Thyroid gland (tissue), 4 donors: Measurements from ENCODE around the gene SIGLEC1. TPM values are rescaled to one million over a fixed set of nuclear protein-coding genes. Genes with fewer than 3 reads are reported as not detected.

Source experiments
- DNase-seq, 2 donors: peaks; one replicate each; pipeline ENCODE4 v3.0.0-alpha.2; 2019
- H3K27ac ChIP-seq, 3 donors: fragments of 200-600 bp; sonication (generic); 1 replicate in 2 of 3; 2 replicates in 1 of 3; pipeline ENCODE4 v1.5.1; 2016 to 2019; ENCODE audit warnings: mild to moderate bottlenecking in 1 of 3, moderate library complexity in 1 of 3
- H3K27me3 ChIP-seq: fragments of 200-600 bp; sonication (generic); one replicate; pipeline ENCODE4 v1.5.1; 2019
- H3K36me3 ChIP-seq, 2 donors: fragments of 200-600 bp; sonication (generic); one replicate each; pipeline ENCODE4 v1.5.1; 2016 to 2019
- H3K4me1 ChIP-seq, 2 donors: fragments of 200-600 bp; sonication (generic); one replicate each; pipeline ENCODE4 v1.5.1; 2017 to 2019
- H3K4me3 ChIP-seq, 3 donors: fragments of 200-600 bp; sonication (generic); replicated peaks in 1 of 3; 1 replicate in 2 of 3; 2 replicates in 1 of 3; pipeline ENCODE4 v1.5.1; 2016; ENCODE audit warnings: mild to moderate bottlenecking in 1 of 3
- H3K9me3 ChIP-seq: fragments of 200-600 bp; sonication (generic); one replicate; pipeline ENCODE4 v1.5.1; 2017
- POLR2A ChIP-seq, 2 donors: fragments of 450-650 bp; IDR thresholded peaks; one replicate each; pipeline ENCODE4 v1.6.1; 2017; ENCODE audit warnings: antibody characterized with exemption in 2 of 2, mild to moderate bottlenecking in 2 of 2, moderate library complexity in 1 of 2
- WGBS, 2 donors: methylation state at CpG; one replicate each; pipeline ENCODE4 v1.1.5; 2017; 5-methylcytosine and 5-hydroxymethylcytosine counted together
- intact Hi-C: fragments of 100-400 bp; cut with DNase I; formaldehyde crosslinking; loops from one replicate; pipeline ENCODE4 v1.15.1; 2023
- total RNA-seq, 4 donors: library from RNA; depleted of rRNA; stranded (reverse); fragments of >200 nt; gene quantifications; one replicate each; pipeline ENCODE4 v1.2.3, GENCODE V29; 2016
- TF ChIP-seq, protein P1 (sequence below), 6 experiments: fragments of 200-600 bp in 3 of 6; fragments of 450-650 bp in 3 of 6; sonication (generic) in 3 of 6; IDR thresholded peaks; one replicate each; pipeline ENCODE4 v1.5.1; 2016 to 2019; ENCODE audit warnings: antibody characterized with exemption in 6 of 6, mild to moderate bottlenecking in 2 of 6, inconsistent platforms in 1 of 6, moderate library complexity in 1 of 6

The SIGLEC1 gene
- total RNA-seq, 4 donors from 2014 or later: 2.6 to 9.1 (median 5.0) TPM

DNA sequence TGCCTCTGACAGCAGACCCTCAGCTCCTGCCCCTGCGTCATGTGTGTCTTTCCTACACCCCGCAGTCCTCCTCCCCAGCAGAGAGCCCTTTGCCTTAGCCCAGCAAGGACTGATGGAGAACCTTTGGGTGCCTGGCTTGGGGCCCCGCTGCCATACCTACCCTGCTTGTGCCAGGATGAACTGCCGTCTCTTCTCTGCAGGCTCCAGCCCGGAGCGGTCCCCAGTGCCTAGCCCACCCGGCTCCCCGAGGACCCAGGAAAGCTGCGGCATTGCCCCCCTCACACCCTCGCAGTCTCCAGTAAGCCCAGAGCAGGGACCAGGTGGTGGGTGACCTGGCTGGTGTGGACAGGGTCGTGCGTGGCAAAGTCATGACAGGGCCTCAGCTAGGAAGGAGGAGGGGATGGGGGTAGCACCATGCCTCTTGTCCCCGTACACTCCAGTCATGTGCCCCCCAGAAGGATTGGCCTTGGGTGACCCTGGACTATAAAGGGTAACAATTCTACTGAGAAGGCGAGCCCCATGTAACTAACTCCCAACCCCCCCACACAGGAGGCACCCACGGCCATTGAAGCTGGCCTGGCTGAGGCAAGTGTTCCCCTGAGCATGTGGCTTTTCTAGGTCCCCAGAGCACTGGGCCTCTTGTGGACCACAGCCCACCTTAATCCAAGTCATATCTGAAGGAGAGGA, 28.4 kb upstream of the SIGLEC1 start:
- no peaks in the 10 kb centered on the region for H3K9me3 ChIP-seq
- H3K27me3 ChIP-seq: no peaks in the 10 kb centered on the region
- H3K4me3 ChIP-seq: no peak overlapping the region
- peak overlapping the region in 1 of 3 donors; percentile 53 for H3K27ac ChIP-seq
- no peaks in the 10 kb centered on the region for H3K36me3 ChIP-seq
- no peak for TF ChIP-seq POLR2A (IDR thresholded peaks at IDR 0.05)
- TF ChIP-seq, protein P1, sequence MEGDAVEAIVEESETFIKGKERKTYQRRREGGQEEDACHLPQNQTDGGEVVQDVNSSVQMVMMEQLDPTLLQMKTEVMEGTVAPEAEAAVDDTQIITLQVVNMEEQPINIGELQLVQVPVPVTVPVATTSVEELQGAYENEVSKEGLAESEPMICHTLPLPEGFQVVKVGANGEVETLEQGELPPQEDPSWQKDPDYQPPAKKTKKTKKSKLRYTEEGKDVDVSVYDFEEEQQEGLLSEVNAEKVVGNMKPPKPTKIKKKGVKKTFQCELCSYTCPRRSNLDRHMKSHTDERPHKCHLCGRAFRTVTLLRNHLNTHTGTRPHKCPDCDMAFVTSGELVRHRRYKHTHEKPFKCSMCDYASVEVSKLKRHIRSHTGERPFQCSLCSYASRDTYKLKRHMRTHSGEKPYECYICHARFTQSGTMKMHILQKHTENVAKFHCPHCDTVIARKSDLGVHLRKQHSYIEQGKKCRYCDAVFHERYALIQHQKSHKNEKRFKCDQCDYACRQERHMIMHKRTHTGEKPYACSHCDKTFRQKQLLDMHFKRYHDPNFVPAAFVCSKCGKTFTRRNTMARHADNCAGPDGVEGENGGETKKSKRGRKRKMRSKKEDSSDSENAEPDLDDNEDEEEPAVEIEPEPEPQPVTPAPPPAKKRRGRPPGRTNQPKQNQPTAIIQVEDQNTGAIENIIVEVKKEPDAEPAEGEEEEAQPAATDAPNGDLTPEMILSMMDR (IDR thresholded peaks at IDR 0.05): no peak
- peaks cover 3 to 24% of the 10 kb centered on the region in 2 donors for H3K4me1 ChIP-seq
- intact Hi-C loops: no loop called here
- no peak for DNase-seq
- WGBS, 2 donors: 91 to 92% methylated on average over 15 of the region's 15 CpGs

DNA sequence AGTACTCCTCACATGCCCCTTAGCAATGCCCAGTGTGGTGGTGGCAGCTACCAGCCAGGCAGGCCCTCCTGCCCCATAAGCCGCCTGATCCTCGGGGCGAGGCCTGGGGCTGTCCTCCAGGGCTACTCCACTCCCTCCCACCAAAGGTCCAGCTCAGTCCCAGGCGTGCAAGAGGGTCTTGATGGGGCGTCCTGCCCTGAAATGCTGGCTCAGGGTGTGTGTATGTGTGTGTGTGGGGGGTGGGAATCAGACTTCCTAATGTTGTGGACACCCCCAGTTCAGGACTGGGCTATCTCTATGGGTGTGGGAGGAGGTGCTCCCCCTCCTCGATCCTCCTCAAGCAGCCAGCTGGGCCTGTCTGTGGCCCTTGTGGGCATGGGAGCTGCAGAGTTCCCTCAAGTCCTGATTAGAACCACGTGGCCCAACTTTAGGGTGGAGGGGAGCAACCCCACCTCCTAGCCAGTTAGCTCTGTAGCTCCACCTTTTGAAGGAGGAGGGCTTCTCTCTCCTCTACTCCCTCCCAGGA, 27.6 kb upstream of the SIGLEC1 start:
- peaks cover 3 to 19% of the 10 kb centered on the region in 2 donors for H3K4me1 ChIP-seq
- 89 to 90% methylated on average over 3 to 6 of the region's 7 CpGs for WGBS, 2 donors
- intact Hi-C loops: no loop called here
- H3K36me3 ChIP-seq: no peaks in the 10 kb centered on the region
- no peaks in the 10 kb centered on the region for H3K9me3 ChIP-seq
- no peaks in the 10 kb centered on the region for H3K27me3 ChIP-seq
- H3K27ac ChIP-seq: peak overlapping the region in 1 of 3 donors; percentile 53
- DNase-seq: no peak
- TF ChIP-seq, protein P1 (IDR thresholded peaks at IDR 0.05): no peak
- TF ChIP-seq POLR2A (IDR thresholded peaks at IDR 0.05): no peak
- H3K4me3 ChIP-seq: no peak overlapping the region

- Histone ChIP-seq H3K4me1 (peaks cover 0 to 22% of the 10 kb centered on the region in 2 donors), H3K27ac (peak overlapping the region in 1 of 3 donors; percentile 53)
Observed at GRCh38 chr20:3739054-3739925, 26.9 kb upstream of the SIGLEC1 start.

DNA sequence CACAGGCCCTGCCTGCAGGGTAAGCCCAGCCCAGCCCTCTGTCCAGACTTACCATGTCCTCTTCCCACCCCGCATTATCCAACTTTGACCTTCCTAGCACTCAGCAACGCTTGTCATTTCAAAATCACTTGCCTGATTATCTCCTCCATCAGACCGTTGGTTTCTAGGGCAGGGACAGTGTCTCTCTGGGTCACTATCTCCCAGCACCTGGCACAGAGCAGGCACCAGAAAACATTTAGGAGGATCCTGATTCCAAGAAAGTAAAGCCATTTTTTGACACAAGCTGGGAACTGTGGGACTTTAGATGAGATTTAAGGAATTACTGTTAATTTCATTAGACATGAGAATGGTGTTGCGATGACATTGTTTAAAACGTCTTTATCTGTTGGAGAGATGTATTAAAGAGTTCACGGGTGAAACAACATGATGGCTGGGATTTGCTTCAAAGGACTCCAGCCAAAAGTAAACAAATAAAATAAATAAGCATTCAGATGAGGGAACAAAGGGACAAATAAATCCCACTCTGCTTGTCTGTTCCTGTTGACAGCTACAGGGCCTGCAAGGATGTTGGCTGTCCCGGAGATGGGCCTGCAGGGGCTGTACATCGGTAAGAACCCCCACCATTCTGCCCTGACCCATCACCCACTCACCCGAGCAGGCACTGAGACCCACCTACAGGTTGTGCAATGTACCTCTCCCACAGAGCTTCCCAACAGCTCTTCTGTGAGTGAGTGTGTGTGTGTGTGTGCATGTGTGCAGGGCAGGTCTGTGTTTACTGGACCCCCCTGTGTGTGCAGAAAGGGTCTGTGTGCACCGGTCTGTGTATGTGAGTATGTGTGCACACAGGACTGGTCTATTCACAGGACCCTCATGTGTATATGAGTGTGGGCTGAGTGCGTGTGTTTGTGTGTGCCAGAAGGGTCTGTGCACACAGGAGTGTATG, 26.0 kb upstream of the SIGLEC1 start:
- no peak for TF ChIP-seq POLR2A (IDR thresholded peaks at IDR 0.05)
- TF ChIP-seq, protein P1 (IDR thresholded peaks at IDR 0.05): no peak
- Histone ChIP-seq H3K36me3 (no peaks in the 10 kb centered on the region), H3K27me3 (no peaks in the 10 kb centered on the region), H3K27ac (no peak overlapping the region), H3K4me1 (peaks cover 8 to 30% of the 10 kb centered on the region in 2 donors), H3K4me3 (no peak overlapping the region), H3K9me3 (no peaks in the 10 kb centered on the region)
- DNase-seq: no peak
- intact Hi-C loops: no loop called here
- 69% methylated on average over 11 of the region's 11 CpGs for WGBS, 2 donors

More at GRCh38 chr20:3739054-3739925, 26.9 kb upstream of the SIGLEC1 start:
- TF ChIP-seq, protein P1 (IDR thresholded peaks at IDR 0.05): no peak
- TF ChIP-seq POLR2A (IDR thresholded peaks at IDR 0.05): no peak
- intact Hi-C loops: no loop called here
- DNase-seq: no peak
- Histone ChIP-seq H3K27me3 (no peaks in the 10 kb centered on the region), H3K4me3 (no peak overlapping the region), H3K9me3 (no peaks in the 10 kb centered on the region), H3K36me3 (no peaks in the 10 kb centered on the region)
- WGBS, 2 donors: 71 to 74% methylated on average over 18 to 19 of the region's 19 CpGs
